ENCODE data around the gene SALL3.

Gene SALL3

GRCh38 chr18:79008356-79008940 is 28.8 kb downstream of the SALL3 start:
- DNase-seq: no peak

- no peak for DNase-seq
Observed at GRCh38 chr18:79010802-79011201, 31.2 kb downstream of the SALL3 start.

GRCh38 chr18:79011300-79011870 is 31.8 kb downstream of the SALL3 start:
- DNase-seq: no peak

- no peak for DNase-seq
Observed at GRCh38 chr18:79013869-79014268, 34.3 kb downstream of the SALL3 start.

GRCh38 chr18:79018911-79019310 is 39.3 kb downstream of the SALL3 start:
- DNase-seq: no peak

GRCh38 chr18:79019881-79020280 is 40.3 kb downstream of the SALL3 start:
- no peak for DNase-seq

- no peak for DNase-seq
Observed at GRCh38 chr18:79022603-79023002, 43.0 kb downstream of the SALL3 start.

- DNase-seq: no peak
Observed at GRCh38 chr18:79026491-79026890, 46.9 kb downstream of the SALL3 start.

GRCh38 chr18:79030680-79031079 is 51.1 kb downstream of the SALL3 start:
- no peak for DNase-seq

GRCh38 chr18:79042276-79042675 is 62.7 kb downstream of the SALL3 start:
- no peak for DNase-seq

GRCh38 chr18:79043288-79043687 is 63.7 kb downstream of the SALL3 start:
- DNase-seq: no peak

- DNase-seq: no peak
Observed at GRCh38 chr18:79046522-79046921, 66.9 kb downstream of the SALL3 start.

- DNase-seq: no peak
Observed at GRCh38 chr18:79047556-79048244, 68.1 kb downstream of the SALL3 start.

GRCh38 chr18:79048245-79048632 is 68.6 kb downstream of the SALL3 start:
- DNase-seq: no peak

GRCh38 chr18:79049506-79049905 is 69.9 kb downstream of the SALL3 start:
- no peak for DNase-seq

Measured in CD4-positive, alpha-beta T cell treated with Interleukin-15 for 1 hour (primary cell).